ENCODE data around the gene ATP9A. TPM values are rescaled to one million over a fixed set of nuclear protein-coding genes. Genes with fewer than 3 reads are reported as not detected.

Gene ATP9A
- total and polyA plus RNA-seq, 2 of the 4 experiments (the other 2 are of a cell fraction), result 10.6 to 22.4 TPM

DNA sequence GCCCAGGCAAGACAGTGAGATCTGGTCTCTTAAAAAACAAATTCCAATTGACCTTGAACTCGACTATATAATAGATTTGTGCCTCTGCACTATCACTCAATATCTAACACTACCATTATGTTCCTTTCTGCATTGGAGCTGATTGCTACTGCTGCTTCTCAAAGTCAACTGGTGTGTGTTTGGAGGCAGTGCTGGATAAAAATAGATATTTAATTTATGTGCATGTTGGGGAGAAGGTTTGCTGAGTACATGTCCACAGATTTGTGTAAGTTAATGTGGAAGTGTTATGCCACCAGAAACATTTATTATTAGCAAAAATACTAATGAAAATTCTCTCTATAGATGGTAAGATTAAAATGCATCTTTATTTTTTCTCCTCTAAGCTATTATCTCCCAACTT, 39.5 kb downstream of the ATP9A start:
- intact Hi-C loops (cut with micrococcal nuclease), result no loop called here
- Histone ChIP-seq H4K20me1 (ENCODE audit: insufficient read depth, low read length) (peaks cover 18% of the 10 kb centered on the region; the same call in 1 of the 2 replicates), H2AK9ac (replicated peaks; ENCODE audit: low read depth, low read length, poor library complexity) (no peak overlapping the region), H4K91ac (ENCODE audit: insufficient read depth, low read depth, low read length) (no peak overlapping the region), H4K5ac (ENCODE audit: low read depth, low read length) (no peak overlapping the region), H3K9me3 (ENCODE audit: control insufficient read depth, insufficient read depth, low read length) (no peaks in the 10 kb centered on the region), H2AK5ac (ENCODE audit: low read depth, low read length) (no peak overlapping the region), H3K4me2 (ENCODE audit: low read depth, low read length) (no peak overlapping the region), H3K9me1 (ENCODE audit: insufficient read depth, low read length) (peaks cover 21% of the 10 kb centered on the region), H3K14ac (replicated peaks; ENCODE audit: low read depth, low read length) (no peak overlapping the region), H2BK5ac (ENCODE audit: low read depth, low read length, poor library complexity, severe bottlenecking) (no peak overlapping the region), H3K23ac (ENCODE audit: low read depth, low read length) (no peak overlapping the region), H3K18ac (ENCODE audit: low read depth, low read length) (no peak overlapping the region), H3K27ac (ENCODE audit: insufficient read depth, low read length) (no peak overlapping the region), H3K36me3 (ENCODE audit: control insufficient read depth, insufficient read depth, low read length) (no peaks in the 10 kb centered on the region), H3K9ac (ENCODE audit: low read depth, low read length) (no peak overlapping the region), H2AFZ (replicated peaks; ENCODE audit: low read length, poor library complexity) (no peak overlapping the region), H3K79me1 (ENCODE audit: low read depth in 1 of 2, low read length in 2 of 2) (peaks cover 20 to 64% of the 10 kb centered on the region in 2 experiments), H4K8ac (ENCODE audit: low read depth in 2 of 2, low read length in 2 of 2) (no peak overlapping the region), H3K56ac (ENCODE audit: extremely low read depth, insufficient read depth, low read length) (no peak overlapping the region), H3K4me1 (ENCODE audit: control insufficient read depth, insufficient read depth, low read length) (peaks cover 12% of the 10 kb centered on the region), H2BK120ac (ENCODE audit: low read depth, low read length) (no peak overlapping the region), H3K4me3 (ENCODE audit: insufficient read depth, low read depth, low read length) (no peak overlapping the region), H2BK20ac (ENCODE audit: low read depth, low read length) (no peak overlapping the region), H3K27me3 (ENCODE audit: control insufficient read depth, insufficient read depth, low read length) (no peaks in the 10 kb centered on the region), H2BK15ac (ENCODE audit: low read depth, low read length) (no peak overlapping the region), H3K4ac (ENCODE audit: low read depth, low read length) (no peak overlapping the region)
- DNase-seq (no peak), ATAC-seq (ENCODE audit: low read depth) (no peak)
- dilution Hi-C loops (cut with HindIII; ENCODE audit: low sequenced_read_pairs, unreplicated experiment), result no loop called here
- no TSS peak for BruUV-seq (replicated peaks)
- ChIA-PET POLR2A (ENCODE audit: unreplicated experiment) (no interaction called here), CTCF (interaction anchor here (0.6 kb wide), 1 partner anchor 43 kb away, joined by 3 read pairs; no protein-coding TSS in a partner anchor)
- no peak for TF ChIP-seq MAZ (IDR thresholded peaks at IDR 0.05; ENCODE audit: borderline replicate concordance, low read depth, low read length)
- TF ChIP-seq RCOR1 (IDR thresholded peaks at IDR 0.05; ENCODE audit: insufficient replicate concordance, low read length), result no peak
- no peak for TF ChIP-seq SMC3 (IDR thresholded peaks at IDR 0.05; ENCODE audit: low read depth, low read length)
- no peak for TF ChIP-seq CEBPB (IDR thresholded peaks at IDR 0.05; ENCODE audit: low read depth, low read length)
- TF ChIP-seq MXI1 (IDR thresholded peaks at IDR 0.05; ENCODE audit: borderline replicate concordance, low read depth, low read length), result no peak
- TF ChIP-seq, protein P1, sequence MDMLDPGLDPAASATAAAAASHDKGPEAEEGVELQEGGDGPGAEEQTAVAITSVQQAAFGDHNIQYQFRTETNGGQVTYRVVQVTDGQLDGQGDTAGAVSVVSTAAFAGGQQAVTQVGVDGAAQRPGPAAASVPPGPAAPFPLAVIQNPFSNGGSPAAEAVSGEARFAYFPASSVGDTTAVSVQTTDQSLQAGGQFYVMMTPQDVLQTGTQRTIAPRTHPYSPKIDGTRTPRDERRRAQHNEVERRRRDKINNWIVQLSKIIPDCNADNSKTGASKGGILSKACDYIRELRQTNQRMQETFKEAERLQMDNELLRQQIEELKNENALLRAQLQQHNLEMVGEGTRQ (IDR thresholded peaks at IDR 0.05; ENCODE audit: low read depth, low read length), result no peak
- TF ChIP-seq, protein P2, sequence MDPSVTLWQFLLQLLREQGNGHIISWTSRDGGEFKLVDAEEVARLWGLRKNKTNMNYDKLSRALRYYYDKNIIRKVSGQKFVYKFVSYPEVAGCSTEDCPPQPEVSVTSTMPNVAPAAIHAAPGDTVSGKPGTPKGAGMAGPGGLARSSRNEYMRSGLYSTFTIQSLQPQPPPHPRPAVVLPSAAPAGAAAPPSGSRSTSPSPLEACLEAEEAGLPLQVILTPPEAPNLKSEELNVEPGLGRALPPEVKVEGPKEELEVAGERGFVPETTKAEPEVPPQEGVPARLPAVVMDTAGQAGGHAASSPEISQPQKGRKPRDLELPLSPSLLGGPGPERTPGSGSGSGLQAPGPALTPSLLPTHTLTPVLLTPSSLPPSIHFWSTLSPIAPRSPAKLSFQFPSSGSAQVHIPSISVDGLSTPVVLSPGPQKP (IDR thresholded peaks at IDR 0.05; ENCODE audit: borderline replicate concordance, low read depth, low read length), result no peak
- no peak for TF ChIP-seq RFX5 (IDR thresholded peaks at IDR 0.05; ENCODE audit: low read depth, low read length)
- TF ChIP-seq NFE2L2 (IDR thresholded peaks at IDR 0.05; ENCODE audit: low read depth, low read length), result no peak
- no peak for TF ChIP-seq BHLHE40 (IDR thresholded peaks at IDR 0.05; ENCODE audit: low read depth, low read length)
- TF ChIP-seq CHD1 (IDR thresholded peaks at IDR 0.05; ENCODE audit: low read depth, low read length), result no peak
- TF ChIP-seq RAD21 (IDR thresholded peaks at IDR 0.05; ENCODE audit: low read length), result no peak
- TF ChIP-seq POLR2A (IDR thresholded peaks at IDR 0.05; ENCODE audit: low read depth, low read length), result no peak
- no peak for TF ChIP-seq MAFK (IDR thresholded peaks at IDR 0.05; ENCODE audit: low read depth, low read length)
- TF ChIP-seq FOS (IDR thresholded peaks at IDR 0.05; ENCODE audit: low read depth, low read length), result no peak
- TF ChIP-seq, protein P3, sequence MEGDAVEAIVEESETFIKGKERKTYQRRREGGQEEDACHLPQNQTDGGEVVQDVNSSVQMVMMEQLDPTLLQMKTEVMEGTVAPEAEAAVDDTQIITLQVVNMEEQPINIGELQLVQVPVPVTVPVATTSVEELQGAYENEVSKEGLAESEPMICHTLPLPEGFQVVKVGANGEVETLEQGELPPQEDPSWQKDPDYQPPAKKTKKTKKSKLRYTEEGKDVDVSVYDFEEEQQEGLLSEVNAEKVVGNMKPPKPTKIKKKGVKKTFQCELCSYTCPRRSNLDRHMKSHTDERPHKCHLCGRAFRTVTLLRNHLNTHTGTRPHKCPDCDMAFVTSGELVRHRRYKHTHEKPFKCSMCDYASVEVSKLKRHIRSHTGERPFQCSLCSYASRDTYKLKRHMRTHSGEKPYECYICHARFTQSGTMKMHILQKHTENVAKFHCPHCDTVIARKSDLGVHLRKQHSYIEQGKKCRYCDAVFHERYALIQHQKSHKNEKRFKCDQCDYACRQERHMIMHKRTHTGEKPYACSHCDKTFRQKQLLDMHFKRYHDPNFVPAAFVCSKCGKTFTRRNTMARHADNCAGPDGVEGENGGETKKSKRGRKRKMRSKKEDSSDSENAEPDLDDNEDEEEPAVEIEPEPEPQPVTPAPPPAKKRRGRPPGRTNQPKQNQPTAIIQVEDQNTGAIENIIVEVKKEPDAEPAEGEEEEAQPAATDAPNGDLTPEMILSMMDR (conservative IDR thresholded peaks at IDR 0.05; ENCODE audit: low read depth, low read length), result no peak
- in situ Hi-C loops (cut with MboI; ENCODE audit: low sequenced_read_pairs), result no loop called here
- no CpG with 5 or more reads among the region's 1 CpG for WGBS, 2 experiments (ENCODE audit: extremely low coverage in 2 of 2, insufficient read length in 1 of 2)
